Retinal pigment epithelial cell (primary cell): ENCODE results near the gene VASN.
"Not testable (repeated sequence)": the region's sequence is repeated elsewhere in the genome, so short reads cannot be mapped to it uniquely, and the experiment has no call there.

ENCODE experiments used
- DNase-seq: peaks from one replicate; pipeline ENCODE4 v3.0.0-alpha.2; 2010; ENCODE audit warnings: low read depth
- H3K4me3 ChIP-seq: 2 replicates; pipeline ENCODE4 v1.5.1; 2011; ENCODE audit warnings: mild to moderate bottlenecking, low read length, control low read depth, moderate library complexity
- CTCF ChIP-seq: conservative IDR thresholded peaks from 2 replicates; pipeline ENCODE4 v1.5.1; 2011; ENCODE audit warnings: low read depth, low read length, control low read depth, inconsistent platforms

Gene VASN

GRCh38 chr16:4333308-4333638 is 38.4 kb upstream of the VASN start:
- no peak overlapping the region for H3K4me3 ChIP-seq
- no peak for DNase-seq
- TF ChIP-seq CTCF: no peak

GRCh38 chr16:4333714-4334113 is 37.9 kb upstream of the VASN start:
- DNase-seq, H3K4me3 ChIP-seq: not testable (repeated sequence)

- no peak for DNase-seq
- no peak for TF ChIP-seq CTCF
- no peak overlapping the region for H3K4me3 ChIP-seq
These were observed 36.7 kb upstream of the VASN start for GRCh38 chr16:4334724-4335495.

- DNase-seq: no peak
- no peak for TF ChIP-seq CTCF
These were observed 34.7 kb upstream of the VASN start for GRCh38 chr16:4336701-4337539.

GRCh38 chr16:4337540-4338088 is 34.0 kb upstream of the VASN start:
- no peak for TF ChIP-seq CTCF
- no peak for DNase-seq
- H3K4me3 ChIP-seq: no peak overlapping the region

More at GRCh38 chr16:4336701-4337539, 34.7 kb upstream of the VASN start:
- H3K4me3 ChIP-seq: no peak overlapping the region

- TF ChIP-seq CTCF: peak; percentile 31
- no peak overlapping the region for H3K4me3 ChIP-seq
- DNase-seq: no peak
These were observed 33.5 kb upstream of the VASN start for GRCh38 chr16:4338125-4338582.

GRCh38 chr16:4338712-4339299 is 32.8 kb upstream of the VASN start:
- TF ChIP-seq CTCF: no peak
- no peak overlapping the region for H3K4me3 ChIP-seq
- no peak for DNase-seq
